Measurements from ENCODE around the gene CHCHD6. TPM values are rescaled to one million over a fixed set of nuclear protein-coding genes. Genes with fewer than 3 reads are reported as not detected.

The CHCHD6 gene
- total RNA-seq, 6 experiments from 2014 or later, result 1.7 to 5.3 (median 4.2) TPM

GRCh38 chr3:127009531-127009930, 305.5 kb downstream of the CHCHD6 start:
- Histone ChIP-seq H3K27ac (no peak overlapping the region), H3K36me3 (peaks cover 0 to 5% (median 0%) of the 10 kb centered on the region in 4 donors), H3K9me3 (no peaks in the 10 kb centered on the region), H3K4me3 (no peak overlapping the region), H3K4me1 (no peaks in the 10 kb centered on the region), H3K27me3 (no peaks in the 10 kb centered on the region)
- 97% methylated on average over 6 of the region's 10 CpGs for WGBS (ENCODE audit: insufficient coverage, low coverage, low lambda C conversion rate, missing lambda C conversion rate)
- intact Hi-C loops (cut with DNase I), result no loop called here
- DNase-seq (no peak), ATAC-seq (no peak)
- TF ChIP-seq CTCF (IDR thresholded peaks at IDR 0.05) (no peak), POLR2A (IDR thresholded peaks at IDR 0.05) (no peak)

Other genes starting within 250 kb of the CHCHD6 start
- gene ZXDC, start 228.3 kb upstream of the CHCHD6 start, total RNA-seq, result 10 to 100 TPM; 16.4 to 30.2 (median 24.0) TPM
- 100 to 1,000 TPM in 1 of 6 experiments, 10 to 100 TPM in 5; 15.1 to 101 (median 55.8) TPM for gene UROC1, start 186.5 kb upstream of the CHCHD6 start, total RNA-seq
- 10 to 100 TPM; 23.5 to 48.9 (median 28.2) TPM for gene CHST13, start 180.1 kb upstream of the CHCHD6 start, total RNA-seq
- gene C3orf22, start 145.3 kb upstream of the CHCHD6 start, total RNA-seq, result not detected
- gene TXNRD3, start 49.1 kb upstream of the CHCHD6 start, total RNA-seq, result 10 to 100 TPM in 1 of 6 experiments, 1 to 10 TPM in 5; 7.3 to 10.4 (median 7.9) TPM

All from right lobe of liver (tissue), 6 donors.